ENCODE data around the gene SZT2. TPM values are rescaled to one million over a fixed set of nuclear protein-coding genes. Genes with fewer than 3 reads are reported as not detected.
"Not testable (repeated sequence)": the region's sequence is repeated elsewhere in the genome, so short reads cannot be mapped to it uniquely, and the experiment has no call there.

The SZT2 gene
- total RNA-seq, 1 donor from 2014 or later = 33.6 TPM

DNA sequence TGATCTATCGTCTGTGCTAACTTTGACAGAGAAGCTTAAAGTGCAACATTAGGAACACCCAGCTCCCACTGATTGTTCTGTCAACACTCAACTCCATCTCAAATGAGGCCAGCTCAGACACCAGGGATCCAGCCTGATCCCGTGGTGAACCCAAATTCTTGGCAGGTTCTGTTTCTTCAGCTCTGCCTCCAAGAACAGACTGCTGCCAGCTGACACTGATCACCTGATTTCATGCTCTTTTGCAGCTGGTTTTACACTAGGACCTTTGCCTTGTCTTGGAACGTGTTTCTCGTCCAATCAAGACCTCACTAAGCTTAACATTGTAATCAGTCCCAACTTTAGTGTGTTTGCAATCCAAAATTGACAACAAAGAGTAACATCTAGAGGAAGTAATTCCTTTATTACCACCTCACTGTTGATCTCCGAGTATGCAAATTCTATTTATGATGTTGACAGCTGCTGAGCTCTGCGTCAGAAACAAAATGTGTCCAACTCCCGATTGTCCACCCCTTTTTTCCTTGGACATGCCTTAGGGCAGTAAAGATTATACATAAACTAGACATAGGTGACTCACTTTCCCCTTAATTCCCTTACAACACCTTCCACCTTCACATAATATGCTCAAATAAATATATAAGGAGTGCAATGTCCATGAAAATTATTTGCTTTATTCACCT, 65.7 kb downstream of the SZT2 start:
- H3K27ac Mint-ChIP-seq (ENCODE audit: unreplicated experiment) = no peak overlapping the region
- H3K4me1 Mint-ChIP-seq (ENCODE audit: low read depth) = peaks cover 25% of the 10 kb centered on the region
- H3K4me3 Mint-ChIP-seq (ENCODE audit: unreplicated experiment) = no peak overlapping the region
- peaks cover 11% of the 10 kb centered on the region for H3K36me3 Mint-ChIP-seq (ENCODE audit: low read depth)
- H3K27me3 Mint-ChIP-seq (ENCODE audit: low read depth) = no peaks in the 10 kb centered on the region
- TF ChIP-seq, protein P1, sequence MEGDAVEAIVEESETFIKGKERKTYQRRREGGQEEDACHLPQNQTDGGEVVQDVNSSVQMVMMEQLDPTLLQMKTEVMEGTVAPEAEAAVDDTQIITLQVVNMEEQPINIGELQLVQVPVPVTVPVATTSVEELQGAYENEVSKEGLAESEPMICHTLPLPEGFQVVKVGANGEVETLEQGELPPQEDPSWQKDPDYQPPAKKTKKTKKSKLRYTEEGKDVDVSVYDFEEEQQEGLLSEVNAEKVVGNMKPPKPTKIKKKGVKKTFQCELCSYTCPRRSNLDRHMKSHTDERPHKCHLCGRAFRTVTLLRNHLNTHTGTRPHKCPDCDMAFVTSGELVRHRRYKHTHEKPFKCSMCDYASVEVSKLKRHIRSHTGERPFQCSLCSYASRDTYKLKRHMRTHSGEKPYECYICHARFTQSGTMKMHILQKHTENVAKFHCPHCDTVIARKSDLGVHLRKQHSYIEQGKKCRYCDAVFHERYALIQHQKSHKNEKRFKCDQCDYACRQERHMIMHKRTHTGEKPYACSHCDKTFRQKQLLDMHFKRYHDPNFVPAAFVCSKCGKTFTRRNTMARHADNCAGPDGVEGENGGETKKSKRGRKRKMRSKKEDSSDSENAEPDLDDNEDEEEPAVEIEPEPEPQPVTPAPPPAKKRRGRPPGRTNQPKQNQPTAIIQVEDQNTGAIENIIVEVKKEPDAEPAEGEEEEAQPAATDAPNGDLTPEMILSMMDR (IDR thresholded peaks at IDR 0.05) = no peak
- DNase-seq (ENCODE audit: low spot score) = no peak
- H3K9me3 Mint-ChIP-seq (ENCODE audit: low read depth) = peaks cover 3% of the 10 kb centered on the region

DNA sequence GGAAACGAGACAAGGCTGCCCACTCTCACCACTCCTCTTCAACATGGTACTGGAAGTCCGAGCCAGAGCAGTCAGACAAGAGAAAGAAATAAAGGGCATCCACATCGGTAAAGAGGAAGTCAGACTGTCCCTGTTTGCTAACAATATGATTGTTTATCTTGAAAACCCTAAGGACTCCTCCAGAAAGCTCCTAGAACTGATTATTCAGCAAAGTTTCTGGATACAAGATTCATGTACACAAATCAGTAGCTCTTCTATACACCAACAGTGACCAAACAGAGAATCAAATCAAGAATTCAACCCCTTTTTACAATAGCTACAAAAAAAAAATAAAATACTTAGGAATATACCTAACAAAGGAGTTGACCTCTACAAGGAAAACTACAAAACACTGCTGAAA, 68.7 kb downstream of the SZT2 start:
- peaks cover 14% of the 10 kb centered on the region for H3K4me1 Mint-ChIP-seq (ENCODE audit: low read depth)

DNA sequence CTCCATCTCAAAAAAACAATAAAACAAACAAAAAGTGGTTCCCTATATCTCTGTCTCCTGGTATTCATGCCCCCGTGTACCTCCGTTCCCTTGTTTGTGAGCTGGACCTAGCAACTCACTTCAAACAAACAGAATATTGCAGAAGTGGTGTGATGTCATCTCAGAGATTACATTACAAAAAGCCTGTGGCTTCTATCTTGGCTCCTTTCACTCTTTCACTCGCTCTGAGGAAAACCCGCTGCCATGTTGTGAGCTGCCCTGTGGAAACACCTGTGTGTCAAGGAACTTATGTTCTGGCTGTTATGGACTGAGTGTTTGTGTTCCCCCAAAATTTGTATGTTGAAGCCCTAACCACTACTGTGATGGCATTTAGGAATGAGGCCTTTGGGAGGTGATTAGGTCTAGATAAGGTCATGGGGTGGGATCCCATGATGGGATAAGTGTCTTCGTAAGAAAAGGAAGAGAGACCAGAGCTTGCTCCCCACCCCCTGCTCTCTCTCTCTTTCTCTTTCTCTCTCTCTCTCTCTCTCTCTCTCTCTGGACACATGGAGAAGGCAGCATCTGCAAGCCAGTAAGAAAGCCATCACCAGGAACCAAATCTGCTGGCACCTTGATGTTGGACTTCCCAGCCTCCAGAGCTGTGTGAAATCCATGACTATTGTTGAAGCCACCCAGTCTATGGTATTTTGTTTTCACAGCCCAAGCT, 71.4 kb downstream of the SZT2 start:
- Mint-ChIP-seq H3K9me3 (ENCODE audit: low read depth) (peaks cover 4% of the 10 kb centered on the region), H3K36me3 (ENCODE audit: low read depth) (peaks cover 3% of the 10 kb centered on the region), H3K4me1 (ENCODE audit: low read depth) (peaks cover 6% of the 10 kb centered on the region), H3K27me3 (ENCODE audit: low read depth) (no peaks in the 10 kb centered on the region), H3K4me3 (ENCODE audit: unreplicated experiment) (no peak overlapping the region), H3K27ac (ENCODE audit: unreplicated experiment) (no peak overlapping the region)
- no peak for DNase-seq (ENCODE audit: low spot score)
- TF ChIP-seq, protein P1 (IDR thresholded peaks at IDR 0.05) = no peak

More for the DNA sequence above, 68.7 kb downstream of the SZT2 start:
- DNase-seq (ENCODE audit: low spot score); H3K36me3 Mint-ChIP-seq (ENCODE audit: low read depth); H3K4me3 Mint-ChIP-seq (ENCODE audit: unreplicated experiment); H3K9me3 Mint-ChIP-seq (ENCODE audit: low read depth); H3K27me3 Mint-ChIP-seq (ENCODE audit: low read depth); H3K27ac Mint-ChIP-seq (ENCODE audit: unreplicated experiment): not testable (repeated sequence)

DNA sequence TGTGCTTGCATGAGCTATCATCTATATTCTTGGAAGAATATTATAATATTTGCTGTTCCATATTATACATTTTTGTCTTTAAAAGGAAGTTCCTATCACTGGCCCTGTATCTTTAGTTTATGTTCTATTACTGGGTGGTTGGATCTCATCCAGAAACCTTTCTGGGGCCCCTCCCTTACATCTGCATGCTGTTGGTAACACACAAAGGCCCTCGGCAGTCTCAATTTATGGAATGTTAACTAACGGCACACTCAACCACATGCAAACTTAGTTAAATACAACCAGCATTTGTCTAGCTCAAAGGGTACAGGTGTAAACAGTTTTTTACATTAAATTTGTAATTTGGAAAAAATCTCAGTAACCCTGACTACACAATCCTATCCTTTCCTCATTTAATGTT, 73.8 kb downstream of the SZT2 start:
- TF ChIP-seq, protein P1 (IDR thresholded peaks at IDR 0.05) = no peak
- H3K27me3 Mint-ChIP-seq (ENCODE audit: low read depth) = no peaks in the 10 kb centered on the region
- H3K4me1 Mint-ChIP-seq (ENCODE audit: low read depth) = peaks cover 6% of the 10 kb centered on the region
- H3K4me3 Mint-ChIP-seq (ENCODE audit: unreplicated experiment) = no peak overlapping the region
- H3K36me3 Mint-ChIP-seq (ENCODE audit: low read depth) = peaks cover 3% of the 10 kb centered on the region
- no peak for DNase-seq (ENCODE audit: low spot score)
- no peak overlapping the region for H3K27ac Mint-ChIP-seq (ENCODE audit: unreplicated experiment)
- peaks cover 4% of the 10 kb centered on the region for H3K9me3 Mint-ChIP-seq (ENCODE audit: low read depth)

DNA sequence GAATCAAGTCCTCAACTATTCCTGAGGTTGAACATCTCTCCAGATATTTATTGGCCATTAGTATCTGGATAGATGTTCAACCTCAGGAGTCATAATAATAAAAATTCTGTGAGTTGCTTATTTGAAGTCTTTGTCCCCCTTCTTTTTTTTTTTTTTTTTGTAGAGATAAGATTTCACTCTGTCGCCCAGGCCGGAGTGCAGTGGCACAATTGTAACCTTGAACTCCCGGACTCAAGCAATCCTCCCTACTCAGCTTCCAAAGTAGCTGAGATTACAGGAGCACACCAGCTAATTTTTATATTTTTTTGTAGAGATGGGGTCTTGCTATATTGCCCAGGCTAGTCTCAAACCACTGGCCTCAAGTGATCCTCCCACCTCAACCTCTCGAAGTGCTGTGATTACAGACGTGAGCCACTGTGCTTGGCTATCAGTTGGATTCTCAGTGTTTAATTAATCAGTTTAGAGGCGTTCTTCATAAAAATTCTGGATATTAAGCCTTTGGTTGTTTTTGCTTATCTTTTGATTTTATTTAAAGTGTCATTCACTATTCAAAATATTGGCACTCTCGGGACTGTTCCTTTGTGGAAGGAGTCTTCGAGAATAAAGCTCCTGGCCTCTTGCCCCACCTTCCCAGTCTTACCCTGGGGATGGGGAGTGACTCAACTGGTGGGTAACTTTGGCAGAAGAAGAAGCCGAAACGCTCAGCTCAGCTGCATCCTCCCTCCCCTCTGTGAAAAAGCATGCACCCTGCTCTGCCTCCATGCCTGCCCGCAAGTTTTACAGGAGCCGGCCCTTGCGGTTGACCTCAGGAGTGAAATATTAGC, 75.2 kb downstream of the SZT2 start:
- no peaks in the 10 kb centered on the region for H3K27me3 Mint-ChIP-seq (ENCODE audit: low read depth)
- H3K4me3 Mint-ChIP-seq (ENCODE audit: unreplicated experiment) = no peak overlapping the region
- DNase-seq (ENCODE audit: low spot score) = no peak
- no peak overlapping the region for H3K27ac Mint-ChIP-seq (ENCODE audit: unreplicated experiment)
- H3K9me3 Mint-ChIP-seq (ENCODE audit: low read depth) = peaks cover 4% of the 10 kb centered on the region
- TF ChIP-seq, protein P1 (IDR thresholded peaks at IDR 0.05) = no peak
- H3K4me1 Mint-ChIP-seq (ENCODE audit: low read depth) = peaks cover 6% of the 10 kb centered on the region
- peaks cover 3% of the 10 kb centered on the region for H3K36me3 Mint-ChIP-seq (ENCODE audit: low read depth)

All from chondrocyte (in vitro differentiated cells).